IPS-15b (cell line): ENCODE measurements around the gene INPP4B.
"Not testable (repeated sequence)": the region's sequence is repeated elsewhere in the genome, so short reads cannot be mapped to it uniquely, and the experiment has no call there.

Experiments used
- H3K27me3 ChIP-seq: one replicate; pipeline ENCODE4 v1.6.1; 2013; ENCODE audit warnings: low read length; ENCODE audit not compliant: control insufficient read depth, insufficient read depth
- H3K36me3 ChIP-seq: one replicate; pipeline ENCODE4 v1.6.1; 2013; ENCODE audit warnings: low read length; ENCODE audit not compliant: control insufficient read depth, insufficient read depth
- H3K4me1 ChIP-seq: one replicate; pipeline ENCODE4 v1.6.1; 2013; ENCODE audit warnings: mild to moderate bottlenecking, low read length; ENCODE audit not compliant: control insufficient read depth, insufficient read depth
- H3K4me3 ChIP-seq: one replicate; pipeline ENCODE4 v1.5.1; 2013; ENCODE audit warnings: low read depth, low read length
- H3K9ac ChIP-seq: one replicate; pipeline ENCODE4 v1.6.1; 2013; ENCODE audit warnings: low read depth, mild to moderate bottlenecking, low read length
- H3K9me3 ChIP-seq: one replicate; pipeline ENCODE4 v1.6.1; 2013; ENCODE audit warnings: mild to moderate bottlenecking, low read length; ENCODE audit not compliant: control insufficient read depth, insufficient read depth

Gene INPP4B

DNA sequence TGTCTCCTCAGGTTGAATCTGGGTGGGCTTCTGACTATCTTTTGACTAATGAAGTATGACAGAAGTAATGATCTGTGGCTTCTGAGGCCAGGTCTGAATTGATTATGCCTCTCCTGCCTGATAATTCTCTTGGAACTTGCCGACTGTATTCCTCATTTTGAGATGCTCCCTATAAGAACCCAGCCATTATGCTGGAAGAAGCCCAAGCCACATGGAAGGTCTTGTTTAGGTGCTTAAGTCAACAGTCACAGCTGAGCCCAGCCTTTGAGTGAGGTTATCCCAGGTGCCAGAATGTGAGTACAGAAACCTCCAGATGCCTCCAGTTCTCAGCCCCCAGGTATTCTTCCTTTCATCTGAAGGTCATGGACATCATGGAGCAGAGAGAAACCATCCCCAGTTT is 753.2 kb downstream of the INPP4B start:
- H3K36me3 ChIP-seq, result no peaks in the 10 kb centered on the region
- no peaks in the 10 kb centered on the region for H3K4me1 ChIP-seq
- H3K4me3 ChIP-seq, result no peak overlapping the region

DNA sequence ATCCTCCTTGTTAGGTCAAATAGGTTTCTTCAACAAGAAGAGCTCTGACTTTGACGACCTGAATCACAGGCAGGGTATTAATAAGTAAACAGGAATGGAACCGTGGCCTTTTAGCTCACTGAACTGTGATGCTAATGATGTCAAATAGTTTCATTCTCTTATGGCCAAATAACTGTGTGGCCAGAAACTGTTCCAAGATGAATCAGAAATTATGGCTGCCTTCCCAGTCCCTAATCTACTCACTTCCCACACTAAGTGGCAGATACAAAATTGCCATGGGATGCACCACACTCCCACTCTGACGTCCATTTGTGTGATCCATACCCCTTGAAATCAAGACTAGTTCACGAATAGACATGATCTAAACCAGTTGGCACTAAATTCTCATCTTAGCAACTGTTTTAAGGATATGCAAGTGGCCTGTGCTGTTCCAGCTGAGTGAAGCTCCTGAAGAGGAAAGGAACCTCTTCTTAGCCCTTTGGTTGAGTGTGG is 754.4 kb downstream of the INPP4B start:
- Histone ChIP-seq H3K4me3 (no peak overlapping the region), H3K9ac (no peak overlapping the region), H3K27me3 (no peaks in the 10 kb centered on the region), H3K9me3 (no peaks in the 10 kb centered on the region), H3K4me1 (no peaks in the 10 kb centered on the region), H3K36me3 (no peaks in the 10 kb centered on the region)

More for the DNA sequence above, 753.2 kb downstream of the INPP4B start:
- no peak overlapping the region for H3K9ac ChIP-seq
- H3K9me3 ChIP-seq, result no peaks in the 10 kb centered on the region
- H3K27me3 ChIP-seq, result no peaks in the 10 kb centered on the region

DNA sequence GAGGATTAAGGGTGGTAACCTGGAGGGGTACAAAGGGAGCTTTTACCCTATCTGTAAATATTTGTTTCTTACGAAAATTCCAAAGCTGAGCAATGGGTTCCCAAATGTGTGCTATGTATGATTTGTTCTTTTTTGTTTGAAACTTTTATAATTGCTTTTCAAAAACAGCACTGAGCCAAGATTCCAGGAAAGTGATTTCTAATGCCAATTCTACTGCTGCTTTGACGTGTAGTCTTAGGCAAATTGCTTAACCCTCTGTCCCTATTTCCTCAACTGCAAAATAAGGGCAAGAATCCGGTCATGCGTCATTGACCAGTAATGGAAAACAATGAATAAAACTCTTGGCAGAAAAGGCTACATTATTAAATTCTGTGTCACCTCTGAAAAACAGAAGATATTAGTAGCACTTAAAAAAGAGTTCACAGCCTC is 755.0 kb downstream of the INPP4B start:
- Histone ChIP-seq H3K9ac (no peak overlapping the region), H3K4me1 (no peaks in the 10 kb centered on the region), H3K4me3 (no peak overlapping the region), H3K36me3 (no peaks in the 10 kb centered on the region), H3K27me3 (no peaks in the 10 kb centered on the region), H3K9me3 (no peaks in the 10 kb centered on the region)

GRCh38 chr4:142088906-142089305 is 757.2 kb downstream of the INPP4B start:
- no peak overlapping the region for H3K9ac ChIP-seq
- no peaks in the 10 kb centered on the region for H3K4me1 ChIP-seq
- H3K27me3 ChIP-seq, result no peaks in the 10 kb centered on the region
- no peaks in the 10 kb centered on the region for H3K36me3 ChIP-seq
- no peaks in the 10 kb centered on the region for H3K9me3 ChIP-seq
- H3K4me3 ChIP-seq, result no peak overlapping the region

- H3K9ac ChIP-seq, result no peak overlapping the region
- H3K36me3 ChIP-seq, result no peaks in the 10 kb centered on the region
- H3K9me3 ChIP-seq, result no peaks in the 10 kb centered on the region
- no peak overlapping the region for H3K4me3 ChIP-seq
- H3K4me1 ChIP-seq, result no peaks in the 10 kb centered on the region
- H3K27me3 ChIP-seq, result no peaks in the 10 kb centered on the region
Observed at GRCh38 chr4:142085513-142086292, 760.4 kb downstream of the INPP4B start.

DNA sequence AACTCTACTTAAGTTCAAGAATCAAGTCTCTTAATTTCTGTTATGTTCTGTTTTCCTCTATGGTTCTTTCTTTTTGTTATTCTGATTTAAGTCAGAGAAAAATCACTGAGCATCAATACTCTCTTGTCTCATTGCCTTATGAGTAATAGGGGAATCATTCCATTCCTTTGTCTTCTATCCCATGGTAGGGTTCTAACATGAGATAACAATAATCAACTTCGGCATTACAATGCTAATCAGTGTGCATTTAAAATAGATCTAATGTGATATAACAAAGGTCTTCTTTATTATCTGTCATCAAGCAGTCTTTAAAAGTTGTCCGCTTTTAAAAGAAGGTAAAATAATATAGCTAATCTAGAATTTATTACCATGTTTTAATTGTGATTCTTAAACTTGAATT is 762.8 kb downstream of the INPP4B start:
- Histone ChIP-seq H3K36me3 (no peaks in the 10 kb centered on the region), H3K9me3 (no peaks in the 10 kb centered on the region), H3K4me3 (no peak overlapping the region), H3K27me3 (no peaks in the 10 kb centered on the region), H3K9ac (no peak overlapping the region), H3K4me1 (no peaks in the 10 kb centered on the region)

GRCh38 chr4:142081025-142081424 is 765.1 kb downstream of the INPP4B start:
- Histone ChIP-seq H3K27me3 (no peaks in the 10 kb centered on the region), H3K9me3 (no peaks in the 10 kb centered on the region), H3K9ac (no peak overlapping the region), H3K36me3 (no peaks in the 10 kb centered on the region), H3K4me1 (no peaks in the 10 kb centered on the region), H3K4me3 (no peak overlapping the region)

GRCh38 chr4:142079959-142080358 is 766.1 kb downstream of the INPP4B start:
- Histone ChIP-seq H3K4me3 (no peak overlapping the region), H3K27me3 (no peaks in the 10 kb centered on the region), H3K9me3 (no peaks in the 10 kb centered on the region), H3K36me3 (no peaks in the 10 kb centered on the region), H3K9ac (no peak overlapping the region), H3K4me1 (no peaks in the 10 kb centered on the region)

GRCh38 chr4:142077048-142077447 is 769.1 kb downstream of the INPP4B start:
- H3K9ac ChIP-seq, result no peak overlapping the region
- no peak overlapping the region for H3K4me3 ChIP-seq
- H3K27me3 ChIP-seq, result no peaks in the 10 kb centered on the region
- no peaks in the 10 kb centered on the region for H3K36me3 ChIP-seq
- H3K9me3 ChIP-seq, result no peaks in the 10 kb centered on the region
- H3K4me1 ChIP-seq, result no peaks in the 10 kb centered on the region

DNA sequence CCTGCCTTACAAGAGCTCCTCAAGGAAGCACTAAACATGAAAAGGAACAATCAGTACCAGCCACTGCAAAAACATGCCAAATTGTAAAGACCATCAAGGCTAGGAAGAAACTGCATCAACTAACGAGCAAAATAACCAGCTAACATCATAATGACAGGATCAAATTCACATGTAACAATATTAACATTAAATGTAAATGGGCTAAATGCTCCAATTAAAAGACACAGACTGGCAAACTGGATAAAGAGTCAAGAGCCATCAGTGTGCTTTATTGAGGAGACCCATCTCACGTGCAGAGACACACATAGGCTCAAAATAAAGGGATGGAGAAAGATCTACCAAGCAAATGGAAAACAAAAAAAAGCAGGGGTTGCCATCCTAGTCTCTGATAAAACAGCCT is 777.8 kb downstream of the INPP4B start:
- H3K4me3 ChIP-seq, H3K4me1 ChIP-seq, H3K36me3 ChIP-seq, H3K9me3 ChIP-seq, H3K27me3 ChIP-seq, H3K9ac ChIP-seq: not testable (repeated sequence)

- H3K36me3 ChIP-seq, H3K4me1 ChIP-seq, H3K9me3 ChIP-seq, H3K4me3 ChIP-seq, H3K27me3 ChIP-seq, H3K9ac ChIP-seq: not testable (repeated sequence)
Observed at GRCh38 chr4:142066562-142066961, 779.5 kb downstream of the INPP4B start.

DNA sequence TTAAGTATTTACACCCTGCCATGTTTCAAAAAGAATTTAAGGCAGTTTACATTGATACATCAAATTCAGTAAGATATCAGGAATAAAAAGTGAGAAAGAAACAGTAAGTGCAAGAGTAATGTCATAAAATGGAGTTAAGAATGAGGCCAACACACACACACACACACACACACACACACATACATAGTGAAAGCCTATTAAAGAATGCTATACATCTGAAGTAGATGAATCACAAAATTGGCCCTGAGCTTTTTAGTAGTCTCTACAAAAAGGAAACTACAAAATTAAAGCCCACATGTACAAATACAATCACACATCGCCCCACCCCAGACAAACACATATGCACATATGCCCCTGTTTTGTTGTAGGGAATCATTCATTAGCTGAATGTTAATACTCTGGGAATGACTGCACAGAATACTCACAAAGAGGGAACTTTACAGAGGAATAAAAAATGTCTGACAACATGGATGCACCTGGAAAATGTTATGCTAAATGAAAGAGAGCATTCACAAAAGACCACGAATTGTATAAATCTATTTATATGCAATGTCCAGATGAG is 780.9 kb downstream of the INPP4B start:
- H3K4me3 ChIP-seq, result no peak overlapping the region
- H3K36me3 ChIP-seq, result no peaks in the 10 kb centered on the region
- H3K9me3 ChIP-seq, result peaks cover 5% of the 10 kb centered on the region
- no peaks in the 10 kb centered on the region for H3K4me1 ChIP-seq
- no peak overlapping the region for H3K9ac ChIP-seq
- no peaks in the 10 kb centered on the region for H3K27me3 ChIP-seq
